Esophagus squamous epithelium (tissue), 4 donors: ENCODE results near the gene IGF2BP3.

Experiments
- POLR2A ChIP-seq, 4 donors: fragments of 450-650 bp; IDR thresholded peaks; one replicate each; pipeline ENCODE4 v1.6.1; 2017; ENCODE audit warnings: antibody characterized with exemption in 4 of 4, mild to moderate bottlenecking in 4 of 4, moderate library complexity in 3 of 4
- TF ChIP-seq, protein P1 (sequence below), 6 experiments: fragments of 450-650 bp in 4 of 6; fragments of 200-600 bp in 2 of 6; sonication (generic) in 2 of 6; IDR thresholded peaks; one replicate each; pipeline ENCODE4 v1.5.1; 2016 to 2019; ENCODE audit warnings: antibody characterized with exemption in 6 of 6, mild to moderate bottlenecking in 4 of 6, moderate library complexity in 4 of 6

DNA sequence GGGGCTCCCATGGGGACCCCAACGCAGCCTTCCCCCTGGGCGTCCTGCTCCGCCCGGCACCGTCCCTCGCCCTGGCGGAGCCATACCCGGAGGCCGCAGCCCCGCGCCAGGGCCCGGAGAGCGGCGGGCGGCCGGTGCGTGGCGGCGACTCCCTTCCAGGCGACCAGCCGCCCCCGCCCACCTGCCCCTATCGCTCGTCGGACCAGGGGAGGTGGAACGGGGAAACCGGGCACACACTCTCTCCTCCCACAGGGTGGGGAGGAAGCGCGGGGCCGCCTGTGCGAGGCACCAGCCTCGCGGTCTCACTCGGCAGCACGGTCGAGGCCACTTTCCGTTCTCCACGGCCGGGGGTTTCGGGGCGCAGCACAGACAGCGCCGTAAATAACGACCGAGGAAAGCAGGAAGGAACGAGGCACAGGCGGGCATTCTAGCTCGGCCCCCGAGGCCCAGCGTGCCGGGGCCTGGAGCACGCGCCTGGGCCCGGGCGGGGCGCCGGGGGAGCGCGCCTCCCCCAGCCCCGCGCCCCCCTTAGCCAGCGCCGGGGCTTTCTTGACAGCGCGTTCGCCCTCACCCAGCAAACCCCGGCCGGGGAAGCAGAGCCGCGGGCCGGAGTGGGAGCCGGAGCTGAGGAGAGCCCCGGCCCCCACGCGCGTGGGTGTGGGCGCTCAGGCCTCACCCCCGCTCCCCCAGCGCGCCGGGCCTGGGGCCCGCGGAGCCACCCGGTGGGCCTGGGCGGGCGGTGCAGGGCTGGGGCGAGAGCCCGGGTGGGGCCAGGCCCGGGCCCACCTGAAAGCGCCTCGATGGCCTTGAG is 936 bp downstream of the IGF2BP3 start:
- TF ChIP-seq, protein P1, sequence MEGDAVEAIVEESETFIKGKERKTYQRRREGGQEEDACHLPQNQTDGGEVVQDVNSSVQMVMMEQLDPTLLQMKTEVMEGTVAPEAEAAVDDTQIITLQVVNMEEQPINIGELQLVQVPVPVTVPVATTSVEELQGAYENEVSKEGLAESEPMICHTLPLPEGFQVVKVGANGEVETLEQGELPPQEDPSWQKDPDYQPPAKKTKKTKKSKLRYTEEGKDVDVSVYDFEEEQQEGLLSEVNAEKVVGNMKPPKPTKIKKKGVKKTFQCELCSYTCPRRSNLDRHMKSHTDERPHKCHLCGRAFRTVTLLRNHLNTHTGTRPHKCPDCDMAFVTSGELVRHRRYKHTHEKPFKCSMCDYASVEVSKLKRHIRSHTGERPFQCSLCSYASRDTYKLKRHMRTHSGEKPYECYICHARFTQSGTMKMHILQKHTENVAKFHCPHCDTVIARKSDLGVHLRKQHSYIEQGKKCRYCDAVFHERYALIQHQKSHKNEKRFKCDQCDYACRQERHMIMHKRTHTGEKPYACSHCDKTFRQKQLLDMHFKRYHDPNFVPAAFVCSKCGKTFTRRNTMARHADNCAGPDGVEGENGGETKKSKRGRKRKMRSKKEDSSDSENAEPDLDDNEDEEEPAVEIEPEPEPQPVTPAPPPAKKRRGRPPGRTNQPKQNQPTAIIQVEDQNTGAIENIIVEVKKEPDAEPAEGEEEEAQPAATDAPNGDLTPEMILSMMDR (IDR thresholded peaks at IDR 0.05) = no peak
- TF ChIP-seq POLR2A (IDR thresholded peaks at IDR 0.05) = no peak
